ENCODE measurements around the gene BMP4.

The BMP4 gene

GRCh38 chr14:53964249-53964648 lies 7.6 kb upstream of the BMP4 start:
- no peak for DNase-seq (ENCODE audit: low read depth in 2 of 2)

- no peak for DNase-seq (ENCODE audit: low read depth in 2 of 2)
Measured at GRCh38 chr14:53963320-53964227, 6.9 kb upstream of the BMP4 start.

DNA sequence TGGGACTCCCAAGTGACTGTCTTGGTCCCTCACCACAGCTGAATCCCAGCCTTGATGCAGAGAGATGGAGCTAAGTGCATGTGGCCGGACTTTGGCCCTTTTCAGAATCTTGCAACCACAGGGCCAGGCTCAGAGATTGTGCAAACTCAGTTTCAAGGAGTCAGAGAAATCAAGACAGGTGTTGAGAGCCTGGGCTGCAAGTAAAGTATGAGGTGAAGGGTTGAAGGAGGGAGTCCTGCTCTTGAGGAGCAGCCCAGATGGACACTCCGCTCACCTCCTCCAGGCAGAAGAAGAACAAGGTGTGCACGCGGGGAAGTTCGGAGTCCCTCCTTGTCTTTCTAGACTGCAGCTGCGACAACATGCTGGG lies 6.3 kb upstream of the BMP4 start:
- no peak for DNase-seq (ENCODE audit: low read depth in 2 of 2)

DNA sequence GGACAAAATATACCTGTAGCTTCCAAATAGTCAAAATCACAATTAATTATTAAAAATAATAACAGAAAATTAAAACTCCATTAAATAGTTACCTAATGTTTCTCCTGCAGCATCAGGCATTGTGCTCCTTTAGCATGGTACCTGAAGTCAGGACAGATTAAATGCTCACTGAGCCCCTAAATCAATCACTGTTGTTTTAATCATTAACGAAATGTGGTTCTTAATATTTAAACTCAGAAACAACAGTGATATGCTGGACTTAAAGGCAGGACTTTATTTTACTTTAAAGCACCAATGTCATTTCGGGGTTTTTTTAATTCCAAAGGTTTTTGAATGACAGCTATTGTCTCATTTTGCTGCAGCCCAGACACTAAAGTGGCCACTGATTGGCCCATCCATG lies 2.0 kb upstream of the BMP4 start:
- DNase-seq (ENCODE audit: low read depth in 2 of 2) = no peak

DNA sequence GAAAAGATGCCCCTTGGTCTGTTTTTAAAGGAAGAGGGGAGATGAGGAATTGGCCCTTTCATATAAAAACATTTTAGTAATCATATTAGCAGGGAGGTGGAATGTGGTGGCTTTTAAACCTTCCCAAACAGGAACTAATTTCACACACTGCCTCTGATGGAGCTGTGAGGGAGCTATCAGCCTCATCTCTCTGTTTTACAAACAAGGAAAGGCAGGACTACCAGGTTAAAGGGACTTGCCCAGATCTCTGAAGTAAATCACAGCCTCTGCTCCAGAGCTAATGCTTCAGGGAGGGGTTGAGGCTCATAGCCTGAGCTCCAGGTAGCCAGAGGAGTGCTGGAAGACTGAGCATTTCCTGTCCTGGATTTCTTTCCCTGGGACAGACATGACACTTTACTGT lies 1.1 kb upstream of the BMP4 start:
- DNase-seq (ENCODE audit: low read depth in 2 of 2) = no peak

DNA sequence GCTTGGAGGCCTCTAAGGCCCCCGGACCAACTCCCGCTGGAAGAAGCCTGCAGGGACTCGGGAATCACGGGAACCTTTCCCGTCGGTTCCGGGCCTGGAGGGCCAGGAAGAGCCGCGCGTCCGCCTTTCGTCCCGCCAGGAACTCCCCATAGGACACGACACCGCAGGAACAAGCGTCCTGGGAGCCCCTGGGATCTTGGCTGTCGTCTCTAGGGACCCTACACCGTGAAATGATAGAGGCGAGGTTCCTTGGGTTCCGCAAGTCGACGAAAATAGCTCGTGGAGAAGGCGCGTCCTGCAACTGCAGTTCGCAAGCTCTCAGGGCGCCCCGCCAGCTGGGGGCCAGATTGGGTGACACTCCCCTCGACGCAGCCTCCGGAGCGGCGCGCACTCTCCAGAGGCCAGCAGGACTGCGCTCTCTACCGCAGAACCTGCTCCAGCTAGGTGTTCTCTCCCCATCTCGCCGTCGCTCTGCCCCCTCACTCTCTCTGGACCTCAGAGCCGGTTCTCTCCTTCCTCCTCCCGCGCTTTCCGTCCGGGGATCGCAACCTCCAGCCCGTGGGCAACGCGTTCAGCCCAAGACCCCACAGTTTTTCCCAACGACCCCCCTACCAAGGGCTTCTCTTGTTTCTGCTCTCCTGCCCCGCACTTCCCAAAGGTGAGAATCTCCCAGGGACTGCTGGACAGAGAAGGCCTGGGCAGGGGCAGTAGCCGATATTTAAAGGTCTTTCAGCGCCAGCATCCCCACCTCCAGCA lies 776 bp downstream of the BMP4 start:
- no peak for DNase-seq (ENCODE audit: low read depth in 2 of 2)

GRCh38 chr14:53955229-53955556 lies 1.4 kb downstream of the BMP4 start:
- DNase-seq (ENCODE audit: low read depth in 2 of 2) = no peak

GRCh38 chr14:53954551-53955228 lies 1.9 kb downstream of the BMP4 start:
- DNase-seq (ENCODE audit: low read depth in 2 of 2) = no peak

GRCh38 chr14:53953828-53954550 lies 2.6 kb downstream of the BMP4 start:
- DNase-seq (ENCODE audit: low read depth in 2 of 2) = no peak

GRCh38 chr14:53953002-53953827 lies 3.4 kb downstream of the BMP4 start:
- peak; percentile 31 to 42 for DNase-seq (ENCODE audit: low read depth in 2 of 2)

DNA sequence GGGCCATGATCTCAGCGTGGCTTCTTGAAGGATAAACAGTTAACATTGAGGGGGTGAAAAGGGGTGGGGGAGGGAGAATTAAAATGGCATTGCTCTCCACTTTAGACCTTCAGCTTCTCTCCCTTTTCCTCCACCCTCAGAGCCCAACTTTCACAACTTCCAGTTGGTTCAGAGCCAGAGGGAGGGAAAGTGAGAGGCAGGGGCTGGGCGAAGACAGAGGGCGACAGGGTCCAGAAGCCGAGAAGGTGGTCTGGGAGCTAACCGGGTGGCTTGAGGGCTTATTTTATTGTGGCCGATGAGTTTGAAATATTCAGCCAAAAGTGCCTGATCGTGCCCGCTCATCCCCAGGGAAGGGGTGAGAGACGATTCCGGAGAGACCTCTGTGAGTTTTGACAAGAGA lies 4.1 kb downstream of the BMP4 start:
- no peak for DNase-seq (ENCODE audit: low read depth in 2 of 2)

GRCh38 chr14:53951627-53952303 lies 4.9 kb downstream of the BMP4 start:
- no peak for DNase-seq (ENCODE audit: low read depth in 2 of 2)

GRCh38 chr14:53951243-53951626 lies 5.4 kb downstream of the BMP4 start:
- DNase-seq (ENCODE audit: low read depth in 2 of 2) = no peak

DNA sequence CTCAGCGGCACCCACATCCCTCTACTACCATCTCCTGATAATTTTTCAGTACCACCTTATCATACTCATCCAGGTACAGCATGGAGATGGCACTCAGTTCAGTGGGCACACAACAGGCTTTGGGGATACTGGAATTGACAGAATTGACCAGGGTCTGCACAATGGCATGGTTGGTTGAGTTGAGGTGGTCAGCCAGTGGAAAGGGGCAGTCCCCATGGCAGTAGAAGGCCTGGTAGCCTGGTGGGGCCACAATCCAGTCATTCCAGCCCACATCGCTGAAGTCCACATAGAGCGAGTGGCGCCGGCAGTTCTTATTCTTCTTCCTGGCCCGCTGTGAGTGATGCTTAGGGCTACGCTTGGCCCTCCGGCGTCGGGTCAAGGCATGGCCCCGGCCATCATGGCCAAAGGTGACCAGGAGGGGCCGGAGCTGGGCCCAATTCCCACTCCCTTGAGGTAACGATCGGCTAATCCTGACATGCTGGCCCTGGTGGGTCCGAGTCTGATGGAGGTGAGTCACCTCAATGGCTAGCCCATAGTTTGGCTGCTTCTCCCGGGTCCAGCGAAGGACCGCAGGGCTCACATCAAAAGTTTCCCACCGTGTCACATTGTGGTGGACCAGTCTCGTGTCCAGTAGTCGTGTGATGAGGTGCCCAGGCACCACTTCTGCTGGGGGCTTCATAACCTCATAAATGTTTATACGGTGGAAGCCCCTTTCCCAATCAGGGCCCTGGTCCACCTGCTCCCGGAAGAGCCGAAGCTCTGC lies 6.4 kb downstream of the BMP4 start:
- no peak for DNase-seq (ENCODE audit: low read depth in 2 of 2)

DNA sequence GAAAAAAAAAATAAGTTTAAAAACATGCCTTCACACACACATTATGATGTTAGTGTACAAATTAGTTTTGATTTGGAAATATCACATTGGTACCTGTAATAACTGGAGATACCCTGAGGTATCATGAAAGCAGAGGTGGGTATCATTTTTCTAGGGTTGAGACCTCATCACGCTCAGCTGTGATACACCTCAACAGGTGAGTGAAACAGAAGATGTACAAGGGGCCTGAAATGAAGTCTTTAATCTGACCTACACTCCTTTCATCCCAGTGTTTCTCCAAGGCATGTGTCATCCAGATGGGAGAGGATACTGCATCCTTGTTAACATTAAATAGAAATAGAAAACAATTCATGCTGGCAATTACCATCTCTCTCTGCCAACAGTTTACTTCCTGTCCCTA lies 7.4 kb downstream of the BMP4 start:
- DNase-seq (ENCODE audit: low read depth in 2 of 2) = no peak

DNA sequence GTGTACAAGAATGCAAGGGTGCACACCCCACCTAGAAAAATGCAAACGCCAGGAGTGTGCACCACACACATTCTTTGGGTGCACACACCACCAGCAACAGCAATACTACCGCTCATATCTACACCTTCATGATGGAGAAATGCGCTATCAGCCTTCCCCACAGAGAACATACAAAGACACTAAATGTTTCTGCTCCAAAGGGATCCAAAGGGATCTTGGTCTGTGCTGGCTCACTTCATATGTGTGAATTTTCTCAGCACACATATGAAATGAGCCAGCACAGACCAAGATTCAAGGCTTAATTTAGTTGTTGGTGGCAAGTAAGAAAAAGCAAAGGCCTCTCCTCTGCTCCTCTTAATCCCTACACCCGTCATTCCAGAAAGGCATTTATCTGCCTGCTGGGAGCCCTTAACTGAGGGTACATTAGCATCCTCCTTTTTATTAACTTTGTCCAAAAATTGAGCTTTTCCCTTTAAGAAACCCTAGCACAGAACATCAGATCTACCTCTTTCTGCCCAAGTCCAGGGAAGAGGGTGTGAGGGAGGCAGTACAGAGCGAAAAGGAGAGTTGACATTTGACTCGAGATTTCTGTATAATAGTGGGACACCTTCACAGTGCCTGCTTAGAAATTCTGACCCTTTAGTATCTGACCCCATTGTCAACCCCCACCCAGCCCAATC lies 8.3 kb downstream of the BMP4 start:
- DNase-seq (ENCODE audit: low read depth in 2 of 2) = no peak

- no peak for DNase-seq (ENCODE audit: low read depth in 2 of 2)
Measured at GRCh38 chr14:53947452-53948204, 9.0 kb downstream of the BMP4 start.

GRCh38 chr14:53947094-53947445 lies 9.6 kb downstream of the BMP4 start:
- DNase-seq (ENCODE audit: low read depth in 2 of 2) = no peak

All from fibroblast of skin of left quadriceps (primary cell).